A673 (cell line): ENCODE data around the gene SPRED1.

Experiments used
- CTCF ChIP-seq: fragments of 300-800, 200-600 bp; sonication (generic); conservative IDR thresholded peaks from 2 replicates; pipeline ENCODE4 v1.5.1; 2017; ENCODE audit warnings: low read depth, mild to moderate bottlenecking, antibody characterized with exemption, low read length, moderate library complexity, mixed read lengths
- EZH2 ChIP-seq: fragments of 200-600 bp; sonication (generic); IDR thresholded peaks from 2 replicates; pipeline ENCODE4 v1.6.1; 2017; ENCODE audit warnings: borderline replicate concordance, low read depth, mild to moderate bottlenecking, mixed read lengths, antibody characterized with exemption, low read length; ENCODE audit not compliant: poor library complexity, severe bottlenecking

- TF ChIP-seq CTCF = no peak
- TF ChIP-seq EZH2 = no peak
Observed at GRCh38 chr15:38323895-38324294, 71.3 kb downstream of the SPRED1 start.
